Coronary artery (tissue), 2 donors: ENCODE data around the gene PEX14.
"Not testable (repeated sequence)": the region's sequence is repeated elsewhere in the genome, so short reads cannot be mapped to it uniquely, and the experiment has no call there.

Source experiments
- DNase-seq: peaks from one replicate; pipeline ENCODE4 v3.0.0-alpha.2; 2017; ENCODE audit warnings: low spot score
- H3K27ac ChIP-seq, 2 donors: fragments of 200-600 bp; sonication (generic); one replicate each; pipeline ENCODE4 v1.5.1; 2016 to 2019
- H3K4me3 ChIP-seq: fragments of 200-600 bp; sonication (generic); 2 replicates; pipeline ENCODE4 v1.5.1; 2016; ENCODE audit warnings: mild to moderate bottlenecking, moderate library complexity
- CTCF ChIP-seq: fragments of 200-600 bp; sonication (generic); IDR thresholded peaks from one replicate; pipeline ENCODE4 v1.5.1; 2019; ENCODE audit warnings: antibody characterized with exemption

PEX14 gene

DNA sequence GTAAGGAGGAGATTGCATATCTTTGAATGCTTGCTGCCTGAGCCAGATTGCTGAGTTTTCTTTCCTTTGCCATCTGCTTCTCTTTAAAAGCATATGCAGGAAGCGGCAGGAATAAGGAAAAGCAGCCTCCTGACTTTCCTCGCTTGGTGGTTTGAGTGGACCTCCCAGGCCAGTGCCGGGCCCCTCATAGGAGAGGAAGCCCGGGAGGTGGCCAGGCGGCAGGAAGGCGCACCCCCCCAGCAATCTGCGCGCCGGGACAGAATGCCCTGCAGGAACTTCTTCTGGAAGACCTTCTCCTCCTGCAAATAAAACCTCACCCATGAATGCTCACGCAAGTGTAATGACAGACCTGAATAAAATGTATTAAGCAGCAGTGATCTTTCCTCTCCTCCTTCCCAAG lies 23.5 kb upstream of the PEX14 start:
- no peak for TF ChIP-seq CTCF
- Histone ChIP-seq H3K27ac (no peak overlapping the region), H3K4me3 (peak overlapping the region; percentile 30)
- DNase-seq: no peak

DNA sequence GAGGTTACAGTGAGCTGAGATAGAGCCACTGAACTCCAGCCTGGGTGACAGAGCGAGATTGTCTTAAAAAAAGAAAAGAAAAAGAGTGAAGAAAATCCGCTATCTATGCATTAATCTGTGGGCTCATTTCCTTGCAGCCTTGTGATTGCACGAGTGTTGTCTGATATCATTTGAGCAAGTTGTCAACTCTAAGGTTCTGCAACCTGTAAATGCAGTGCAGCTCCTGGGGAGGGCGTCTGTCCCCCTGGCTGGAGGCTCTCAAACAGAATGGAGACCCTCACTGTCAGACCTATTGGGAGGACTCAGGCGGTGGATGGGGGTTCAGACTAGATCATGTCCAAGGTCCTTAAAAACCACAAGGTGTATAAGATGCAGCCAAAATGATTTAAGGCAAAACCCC lies 18.7 kb upstream of the PEX14 start:
- H3K4me3 ChIP-seq: no peak overlapping the region
- DNase-seq: no peak
- no peak overlapping the region for H3K27ac ChIP-seq
- no peak for TF ChIP-seq CTCF

DNA sequence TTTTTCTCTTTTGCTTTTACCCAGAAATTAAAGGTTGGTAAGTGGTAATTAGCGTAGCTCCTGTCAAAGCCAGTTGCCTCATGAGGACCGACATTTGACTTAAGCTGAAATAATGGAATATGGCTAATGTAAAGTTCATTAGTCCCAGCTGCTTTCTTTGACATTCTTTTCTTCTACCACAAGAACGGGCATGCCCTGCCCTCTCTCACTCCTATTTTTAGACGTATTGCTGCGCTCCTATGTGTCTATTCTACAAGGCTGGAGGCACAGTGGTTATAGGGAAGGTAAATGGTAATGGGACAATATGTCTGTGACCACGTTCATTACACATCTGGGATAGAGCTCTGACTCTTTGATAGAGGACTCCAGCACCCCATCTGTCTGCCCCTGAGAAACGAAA lies 18.1 kb upstream of the PEX14 start:
- Histone ChIP-seq H3K4me3 (no peak overlapping the region), H3K27ac (no peak overlapping the region)
- no peak for DNase-seq
- no peak for TF ChIP-seq CTCF

DNA sequence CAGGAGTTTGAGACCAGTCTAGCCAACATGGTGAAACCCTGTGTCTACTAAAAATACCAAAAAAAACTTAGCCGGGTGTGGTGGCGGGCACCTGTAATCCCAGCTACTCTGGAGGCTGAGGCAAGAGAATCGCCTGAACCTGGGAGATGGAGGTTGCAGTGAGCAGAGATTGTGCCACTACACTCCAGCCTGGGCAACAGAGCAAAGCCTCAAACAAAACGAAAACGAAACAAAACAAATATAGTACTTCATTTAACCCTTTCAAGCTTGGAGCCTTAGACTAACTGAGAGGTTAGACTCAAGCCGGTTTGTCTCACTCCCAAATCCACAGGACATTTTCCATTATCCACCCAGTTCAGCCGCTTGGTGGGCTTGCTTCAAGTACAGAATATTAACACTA lies 17.3 kb upstream of the PEX14 start:
- DNase-seq, H3K27ac ChIP-seq, H3K4me3 ChIP-seq: not testable (repeated sequence)

DNA sequence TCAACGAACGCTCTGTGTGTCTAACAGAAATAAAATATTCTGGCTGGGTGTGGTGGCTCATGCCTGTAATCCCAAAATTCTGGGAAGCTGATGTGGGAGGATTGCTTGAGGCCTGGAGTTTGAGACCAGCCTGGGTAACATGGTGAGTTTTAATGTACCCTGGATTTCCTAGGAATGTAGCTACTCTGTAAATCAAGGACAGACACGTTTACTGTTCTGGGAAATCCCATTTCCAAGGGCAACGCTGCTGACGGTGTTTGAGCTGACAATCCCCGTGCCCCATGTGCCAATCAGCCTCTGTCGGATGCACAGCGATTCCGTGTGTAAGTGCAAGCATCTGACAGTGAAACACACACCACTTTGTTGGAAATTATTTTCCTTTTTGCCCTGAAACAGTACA lies 16.9 kb upstream of the PEX14 start:
- no peak for TF ChIP-seq CTCF
- H3K27ac ChIP-seq: no peak overlapping the region
- H3K4me3 ChIP-seq: no peak overlapping the region

DNA sequence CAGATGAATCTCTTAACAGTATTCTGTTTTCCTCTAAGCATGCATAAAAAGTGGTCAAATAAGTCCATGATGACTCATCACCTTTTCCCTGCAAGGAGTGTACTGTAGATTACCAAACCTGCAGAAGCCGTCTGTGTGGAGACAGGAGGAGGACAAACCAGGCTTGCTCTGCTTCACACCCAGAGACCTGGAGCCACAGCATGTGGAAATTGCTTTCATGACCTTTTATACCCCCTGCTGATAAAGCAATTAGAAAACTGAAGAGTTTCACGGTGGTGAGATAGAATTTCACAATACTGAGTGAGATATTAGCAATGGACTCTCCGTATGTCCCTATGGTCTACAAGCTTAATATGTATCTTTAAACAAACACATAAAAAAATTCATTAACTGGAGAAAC lies 15.6 kb upstream of the PEX14 start:
- DNase-seq: no peak
- H3K4me3 ChIP-seq: no peak overlapping the region
- no peak for TF ChIP-seq CTCF
- no peak overlapping the region for H3K27ac ChIP-seq

More for the DNA sequence above, 16.9 kb upstream of the PEX14 start:
- DNase-seq: no peak

GRCh38 chr1:10467078-10467477 lies 7.7 kb upstream of the PEX14 start:
- Histone ChIP-seq H3K4me3 (no peak overlapping the region), H3K27ac (no peak overlapping the region)
- no peak for DNase-seq
- no peak for TF ChIP-seq CTCF

DNA sequence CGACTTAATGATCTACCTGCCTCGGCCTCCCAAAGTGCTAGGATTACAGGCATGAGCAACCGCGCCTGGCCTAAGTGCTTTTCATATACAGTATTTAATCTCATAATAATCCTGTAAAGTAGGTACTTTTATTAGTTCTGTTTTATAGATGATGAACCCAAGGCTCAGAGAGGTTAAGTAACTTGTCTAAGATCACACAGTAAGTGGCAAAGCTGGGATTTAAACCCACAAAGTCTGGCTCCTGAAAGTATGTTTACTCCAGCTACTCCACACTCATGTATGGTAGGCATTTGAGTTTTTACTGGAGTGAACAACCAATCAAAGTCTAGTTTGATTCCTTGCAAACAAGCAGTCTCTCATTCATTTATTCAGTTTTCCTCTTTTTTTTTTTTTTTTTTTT lies 4.7 kb upstream of the PEX14 start:
- H3K27ac ChIP-seq: no peak overlapping the region
- no peak for DNase-seq
- no peak for TF ChIP-seq CTCF
- no peak overlapping the region for H3K4me3 ChIP-seq
